Adrenal gland (tissue), 12 donors: ENCODE results near the gene STX8. TPM values are rescaled to one million over a fixed set of nuclear protein-coding genes. Genes with fewer than 3 reads are reported as not detected.

Experiments
- polyA plus RNA-seq, 3 donors: library from polyadenylated mRNA; stranded (reverse); fragments of 200-250 nt in 2 of 3; fragments of 350-450 nt in 1 of 3; fragmentation: Illumina TruSeq in 1 of 3; extraction: RNeasy Lipid Tissue Mini Kit (QIAGEN cat#74804) in 1 of 3; gene quantifications; one replicate each; pipeline ENCODE4 v1.2.3, GENCODE V29; 2013 to 2014
- small RNA-seq, 2 donors: library from RNA; depleted of rRNA; stranded (forward); fragments of <200 nt; gene quantifications; one replicate each; pipeline ENCODE3, GENCODE V24; 2016
- total RNA-seq, 9 donors: library from RNA; depleted of rRNA in 4 of 9; stranded (reverse); fragments of >200 nt in 4 of 9; fragments of 120-200 nt in 1 of 9; fragmentation: NEBNext Ultra II Directional in 1 of 9; extraction: Animal tissue kit (Norgen Biotek cat#: 25700) in 1 of 9; gene quantifications; one replicate each; pipeline versions ENCODE4 v1.1.0 to v1.2.4, GENCODE V29; 2013 to 2023
- donor health status: healthy with polysubstance abuse.
- donor health status: Bipolar disorder and iron deficiency.
- donor health status: DM: yes; HTN: yes; CAD: no.
- donor health status: DM: no; HTN: no; CAD: no.
- donor health status: DM: no; HTN: no; CAD: no.
- donor health status: DM: yes; HTN: yes; CAD: no.

The STX8 gene
- total and polyA plus RNA-seq, 12 donors, result 21.9 to 94.1 (median 72.3) TPM

Small RNA genes lying within 50 kb of the gene (small RNA-seq; reads per million reads assigned to genes)
- gene AC005695.3, result 0 reads per million in 2 donors

Other genes starting within 250 kb of the STX8 start
- under 1 TPM in 6 of 9 donors, not detected in 3; 0.42 to 0.90 (median 0.66) TPM for gene CFAP52, start 822 bp upstream of the STX8 start, total RNA-seq
- under 1 TPM; 0.10 to 0.99 (median 0.48) TPM for gene CFAP52, start 822 bp upstream of the STX8 start, polyA plus RNA-seq
- gene USP43, start 69.7 kb upstream of the STX8 start, total RNA-seq, result 1 to 10 TPM in 1 of 9 donors, under 1 TPM in 6, not detected in 2; 0.11 to 1.2 (median 0.52) TPM
- gene USP43, start 69.7 kb upstream of the STX8 start, polyA plus RNA-seq, result 1 to 10 TPM in 1 of 3 donors, under 1 TPM in 2; 0.11 to 1.1 (median 0.97) TPM
- not detected for gene DHRS7C, start 215.8 kb upstream of the STX8 start, total RNA-seq
- not detected for gene DHRS7C, start 215.8 kb upstream of the STX8 start, polyA plus RNA-seq
- gene GSG1L2, start 246.3 kb upstream of the STX8 start, total RNA-seq, result not detected
- not detected for gene GSG1L2, start 246.3 kb upstream of the STX8 start, polyA plus RNA-seq